ENCODE measurements around the gene GOT2. TPM values are rescaled to one million over a fixed set of nuclear protein-coding genes. Genes with fewer than 3 reads are reported as not detected.

Gene GOT2
- total and polyA plus RNA-seq, 2 of the 8 experiments (the other 6 are each of a cell fraction or from before 2014, with no cell fraction given): 62.9 to 223 TPM

GRCh38 chr16:58678716-58679115 lies 55.4 kb downstream of the GOT2 start:
- ChIA-PET POLR2A (ENCODE audit: partially characterized antibody) (interaction anchor here (0.9 to 1.4 kb wide), 3 partner anchors 29 to 77 kb away, joined by 3 to 4 read pairs (median 4); no protein-coding TSS in a partner anchor), CTCF (ENCODE audit: partially characterized antibody) (interaction anchor here (1.1 to 2.1 kb wide), 2 partner anchors 10 to 77 kb away, joined by 3 to 6 read pairs; no protein-coding TSS in a partner anchor)
- H3K18ac ChIP-seq (ENCODE audit: extremely low read depth, low read length): no peak overlapping the region
- peaks cover 0 to 3% (median 1%) of the 10 kb centered on the region in 4 experiments; a peak in 4 of 7 replicates for H3K4me1 ChIP-seq (replicated peaks in 1 of 4; ENCODE audit: control insufficient read depth in 3 of 4, insufficient read depth in 4 of 4, low read length in 3 of 4)
- H3K14ac ChIP-seq (ENCODE audit: insufficient read length): no peak overlapping the region
- H4K8ac ChIP-seq (ENCODE audit: extremely low read depth, insufficient read depth, low read length): no peak overlapping the region
- H3K27me3 ChIP-seq (replicated peaks in 1 of 4; ENCODE audit: control insufficient read depth in 3 of 4, extremely low read depth in 1 of 4, insufficient read depth in 3 of 4, low read length in 3 of 4): no peaks in the 10 kb centered on the region
- H4K20me1 ChIP-seq (replicated peaks in 1 of 2; ENCODE audit: control insufficient read depth in 1 of 2, insufficient read depth in 2 of 2, low read length in 2 of 2): peaks cover 0 to 9% of the 10 kb centered on the region in 2 experiments
- H3K23me2 ChIP-seq (ENCODE audit: low read depth, low read length): peaks cover 2% of the 10 kb centered on the region; the same call in 1 of the 2 replicates
- DNase-seq (ENCODE audit: low read depth in 1 of 2, low spot score in 2 of 2): no peak
- no peak overlapping the region for H2AFZ ChIP-seq (ENCODE audit: low read length)
- H2AK5ac ChIP-seq (ENCODE audit: low read depth, low read length): no peak overlapping the region
- H3K9me3 ChIP-seq (ENCODE audit: insufficient read depth in 2 of 2, low read depth in 1 of 2, low read length in 1 of 2): no peaks in the 10 kb centered on the region
- no peak for TF ChIP-seq ATF2 (IDR thresholded peaks at IDR 0.05; ENCODE audit: low read length)
- no peak for TF ChIP-seq TCF12 (IDR thresholded peaks at IDR 0.05; ENCODE audit: low read depth, low read length)
- TF ChIP-seq MAX (IDR thresholded peaks at IDR 0.05): no peak
- TF ChIP-seq SRF (IDR thresholded peaks at IDR 0.05; ENCODE audit: low read depth, low read length): no peak
- TF ChIP-seq CBX8 (IDR thresholded peaks at IDR 0.05; ENCODE audit: borderline replicate concordance, low read depth, low read length): no peak
- TF ChIP-seq EZH2 (IDR thresholded peaks at IDR 0.05; ENCODE audit: low read depth, low read length, severe bottlenecking): no peak
- no peak for TF ChIP-seq JUND (IDR thresholded peaks at IDR 0.05; ENCODE audit: low read length)
- no peak for TF ChIP-seq CTCF (IDR thresholded peaks at IDR 0.05; ENCODE audit: control extremely low read depth in 1 of 3, insufficient read depth in 1 of 3, low read depth in 1 of 3, low read length in 3 of 3)
- no peak overlapping the region for H4K5ac ChIP-seq (ENCODE audit: insufficient read length, low read depth, low read length)
- no peak overlapping the region for H3K4me2 ChIP-seq (ENCODE audit: insufficient read depth in 1 of 2, low read depth in 2 of 2, low read length in 2 of 2)
- H2BK120ac ChIP-seq (replicated peaks; ENCODE audit: low read depth, low read length): no peak overlapping the region
- H2BK5ac ChIP-seq (ENCODE audit: low read depth, low read length): no peak overlapping the region
- FAIRE-seq: no peak
- H3K79me1 ChIP-seq (ENCODE audit: low read depth, low read length): peaks cover 3% of the 10 kb centered on the region; the same call in 1 of the 2 replicates
- H3K9ac ChIP-seq (replicated peaks in 1 of 4; ENCODE audit: extremely low read depth in 1 of 4, low read depth in 3 of 4, low read length in 3 of 4): no peak overlapping the region
- no peak overlapping the region for H2BK15ac ChIP-seq (ENCODE audit: low read length)
- peaks cover 2 to 22% (median 8%) of the 10 kb centered on the region in 4 experiments; a peak in 4 of 8 replicates for H3K36me3 ChIP-seq (ENCODE audit: control insufficient read depth in 2 of 4, insufficient read depth in 4 of 4, low read length in 3 of 4)
- H2BK20ac ChIP-seq (ENCODE audit: low read length): no peak overlapping the region
- no peak overlapping the region for H3K4ac ChIP-seq (replicated peaks; ENCODE audit: insufficient read length, low read depth, low read length)
- no peak overlapping the region for H3K4me3 ChIP-seq (ENCODE audit: extremely low read depth in 1 of 4, insufficient read depth in 2 of 4, low read depth in 3 of 4, low read length in 4 of 4)
- H3K56ac ChIP-seq (replicated peaks; ENCODE audit: insufficient read length, low read depth, low read length): no peak overlapping the region
- H3K27ac ChIP-seq (ENCODE audit: low read depth, low read length): no peak overlapping the region
- H4K91ac ChIP-seq (replicated peaks; ENCODE audit: insufficient read length, low read length): no peak overlapping the region
- no peak overlapping the region for H3K23ac ChIP-seq (ENCODE audit: insufficient read length)
- 85% methylated on average over 3 of the region's 3 CpGs; no CpG with 5 or more reads in 1 of the 2 experiments for WGBS, 2 experiments (ENCODE audit: extremely low coverage in 1 of 2, insufficient coverage in 1 of 2, insufficient read length in 1 of 2, insufficient replicate concordance in 2 of 2, low coverage in 1 of 2, low lambda C conversion rate in 2 of 2, missing lambda C conversion rate in 1 of 2)
- H2BK12ac ChIP-seq (ENCODE audit: low read depth, low read length): no peak overlapping the region
- no peaks in the 10 kb centered on the region; a peak in 1 of 4 replicates for H3K79me2 ChIP-seq (ENCODE audit: control insufficient read depth in 1 of 2, insufficient read depth in 2 of 2, low read length in 2 of 2)
